HG03521 (cell line): ENCODE data around the gene CYTH1.
"Not testable (repeated sequence)": the region's sequence is repeated elsewhere in the genome, so short reads cannot be mapped to it uniquely, and the experiment has no call there.

Source experiments
- ATAC-seq: cut with Tn5 transposase; IDR thresholded peaks from one replicate; pipeline ENCODE4 v1.9.1; 2021; ENCODE audit warnings: mild to moderate bottlenecking, moderate library complexity; ENCODE audit not compliant: unreplicated experiment

The CYTH1 gene

GRCh38 chr17:78674595-78675315 lies 107.3 kb downstream of the CYTH1 start:
- ATAC-seq = no peak

GRCh38 chr17:78674156-78674555 lies 107.9 kb downstream of the CYTH1 start:
- ATAC-seq = no peak

- ATAC-seq = no peak
Measured at GRCh38 chr17:78673395-78673794, 108.7 kb downstream of the CYTH1 start.

GRCh38 chr17:78672871-78673371 lies 109.2 kb downstream of the CYTH1 start:
- ATAC-seq = no peak

GRCh38 chr17:78672005-78672404 lies 110.1 kb downstream of the CYTH1 start:
- ATAC-seq = no peak

- not testable (repeated sequence) for ATAC-seq
Measured at GRCh38 chr17:78671726-78672001, 110.4 kb downstream of the CYTH1 start.

GRCh38 chr17:78670850-78671725 lies 111.0 kb downstream of the CYTH1 start:
- ATAC-seq = no peak

GRCh38 chr17:78669975-78670518 lies 112.0 kb downstream of the CYTH1 start:
- no peak for ATAC-seq

- ATAC-seq = no peak
Measured at GRCh38 chr17:78669256-78669974, 112.7 kb downstream of the CYTH1 start.

- ATAC-seq = no peak
Measured at GRCh38 chr17:78668847-78669246, 113.2 kb downstream of the CYTH1 start.

GRCh38 chr17:78667741-78668640 lies 114.1 kb downstream of the CYTH1 start:
- ATAC-seq = no peak

- no peak for ATAC-seq
Measured at GRCh38 chr17:78667091-78667490, 115.0 kb downstream of the CYTH1 start.

- no peak for ATAC-seq
Measured at GRCh38 chr17:78665952-78666920, 115.8 kb downstream of the CYTH1 start.

- ATAC-seq = no peak
Measured at GRCh38 chr17:78665387-78665951, 116.6 kb downstream of the CYTH1 start.

- ATAC-seq = no peak
Measured at GRCh38 chr17:78664476-78665386, 117.3 kb downstream of the CYTH1 start.

- ATAC-seq = no peak
Measured at GRCh38 chr17:78661093-78661770, 120.8 kb downstream of the CYTH1 start.

GRCh38 chr17:78659546-78659945 lies 122.5 kb downstream of the CYTH1 start:
- ATAC-seq = no peak
